Loucy (cell line): ENCODE results near the gene IQSEC1.

Source experiments
- H2AFZ ChIP-seq: fragments of 200-600 bp; sonication (generic); 2 replicates; pipeline ENCODE4 v1.6.0; 2016; ENCODE audit warnings: antibody characterized with exemption, mild to moderate bottlenecking, low read length, moderate library complexity
- H3F3A ChIP-seq: fragments of 200-600 bp; 2 replicates; pipeline ENCODE4 v1.6.0; 2016; ENCODE audit warnings: antibody characterized with exemption, low read depth, mild to moderate bottlenecking
- H3K27me3 ChIP-seq: fragments of 200-600 bp; sonication (generic); 2 replicates; pipeline ENCODE4 v1.6.1; 2014; ENCODE audit warnings: low read length, mild to moderate bottlenecking; ENCODE audit not compliant: insufficient read depth, poor library complexity, severe bottlenecking
- H3K36me3 ChIP-seq: fragments of 200-600 bp; sonication (generic); 2 replicates; pipeline ENCODE4 v1.6.1; 2016; ENCODE audit warnings: low read length; ENCODE audit not compliant: insufficient read depth
- H3K4me1 ChIP-seq: fragments of 200-600 bp; sonication (generic); 2 replicates; pipeline ENCODE4 v1.5.1; 2014; ENCODE audit warnings: low read length, mild to moderate bottlenecking; ENCODE audit not compliant: insufficient read depth, poor library complexity, severe bottlenecking
- H3K4me2 ChIP-seq: fragments of 200-600 bp; sonication (generic); 2 replicates; pipeline ENCODE4 v1.6.0; 2014; ENCODE audit warnings: antibody characterized with exemption, low read length, low read depth, mild to moderate bottlenecking; ENCODE audit not compliant: poor library complexity, severe bottlenecking
- H3K4me3 ChIP-seq: fragments of 200-600 bp; sonication (generic); 2 replicates; pipeline ENCODE4 v1.5.1; 2014; ENCODE audit warnings: low read length, mild to moderate bottlenecking, mixed read lengths; ENCODE audit not compliant: poor library complexity, severe bottlenecking
- H3K79me2 ChIP-seq: fragments of 200-600 bp; sonication (generic); 2 replicates; pipeline ENCODE4 v1.6.1; 2014; ENCODE audit warnings: low read length; ENCODE audit not compliant: insufficient read depth
- H3K9ac ChIP-seq: fragments of 200-600 bp; sonication (generic); 2 replicates; pipeline ENCODE4 v1.6.0; 2014; ENCODE audit warnings: mild to moderate bottlenecking, low read depth, low read length, moderate library complexity; ENCODE audit not compliant: poor library complexity, severe bottlenecking
- H3K9me2 ChIP-seq: fragments of 200-600 bp; sonication (generic); replicated peaks from 2 replicates; pipeline ENCODE4 v1.6.1; 2016; ENCODE audit warnings: low read depth, low read length, mixed read lengths
- H3K9me3 ChIP-seq: fragments of 200-600 bp; sonication (generic); 2 replicates; pipeline ENCODE4 v1.6.1; 2014; ENCODE audit warnings: mild to moderate bottlenecking, antibody characterized with exemption, low read length, low read depth; ENCODE audit not compliant: insufficient read depth
- H4K20me1 ChIP-seq: fragments of 200-600 bp; sonication (generic); 2 replicates; pipeline ENCODE4 v1.6.0; 2014; ENCODE audit warnings: antibody characterized with exemption, low read length, mild to moderate bottlenecking; ENCODE audit not compliant: insufficient read depth, poor library complexity, severe bottlenecking
- CTCF ChIP-seq: fragments of 200-600 bp; sonication (generic); conservative IDR thresholded peaks from 2 replicates; pipeline ENCODE4 v1.5.1; 2014; ENCODE audit warnings: mild to moderate bottlenecking, antibody characterized with exemption, low read length
- EZH2phosphoT487 ChIP-seq: fragments of 200-600 bp; IDR thresholded peaks from 2 replicates; pipeline ENCODE4 v1.6.1; 2018; ENCODE audit warnings: antibody characterized with exemption, mild to moderate bottlenecking, moderate library complexity, borderline replicate concordance

Gene IQSEC1

GRCh38 chr3:13050446-13050845 lies 22.8 kb downstream of the IQSEC1 start:
- Histone ChIP-seq H3K4me3 (no peak overlapping the region), H3F3A (no peaks in the 10 kb centered on the region), H4K20me1 (no peaks in the 10 kb centered on the region), H3K9me3 (no peaks in the 10 kb centered on the region), H3K4me1 (peaks cover 42% of the 10 kb centered on the region), H3K9me2 (no peaks in the 10 kb centered on the region), H3K9ac (no peak overlapping the region), H3K27me3 (no peaks in the 10 kb centered on the region), H3K4me2 (no peak overlapping the region), H3K36me3 (no peaks in the 10 kb centered on the region; the same call in 1 of the 2 replicates), H2AFZ (no peak overlapping the region), H3K79me2 (peaks cover 60% of the 10 kb centered on the region; the same call in 1 of the 2 replicates)
- TF ChIP-seq EZH2phosphoT487: no peak
- no peak for TF ChIP-seq CTCF

GRCh38 chr3:13049400-13049799 lies 23.8 kb downstream of the IQSEC1 start:
- Histone ChIP-seq H3K4me2 (no peak overlapping the region), H3K36me3 (no peaks in the 10 kb centered on the region; the same call in 1 of the 2 replicates), H3K9me2 (no peaks in the 10 kb centered on the region), H3K4me3 (no peak overlapping the region), H3F3A (no peaks in the 10 kb centered on the region), H4K20me1 (no peaks in the 10 kb centered on the region), H3K79me2 (peaks cover 50% of the 10 kb centered on the region; the same call in 1 of the 2 replicates), H3K4me1 (peaks cover 50% of the 10 kb centered on the region), H2AFZ (no peak overlapping the region), H3K27me3 (no peaks in the 10 kb centered on the region), H3K9me3 (no peaks in the 10 kb centered on the region), H3K9ac (no peak overlapping the region)
- TF ChIP-seq EZH2phosphoT487: no peak
- TF ChIP-seq CTCF: no peak

- Histone ChIP-seq H3K4me2 (no peak overlapping the region), H3K27me3 (no peaks in the 10 kb centered on the region), H3K79me2 (peaks cover 36% of the 10 kb centered on the region; the same call in 1 of the 2 replicates), H3K9ac (no peak overlapping the region), H2AFZ (no peak overlapping the region), H3F3A (no peaks in the 10 kb centered on the region), H3K9me2 (no peaks in the 10 kb centered on the region), H3K9me3 (no peaks in the 10 kb centered on the region), H3K36me3 (no peaks in the 10 kb centered on the region), H3K4me3 (no peak overlapping the region), H4K20me1 (no peaks in the 10 kb centered on the region), H3K4me1 (peaks cover 53% of the 10 kb centered on the region)
- TF ChIP-seq EZH2phosphoT487 (no peak), CTCF (peak; percentile 38; the same call in 1 of the 2 replicates)
Measured at GRCh38 chr3:13047296-13048165, 25.7 kb downstream of the IQSEC1 start.
